GM12873 (cell line): ENCODE data around the gene TRIM37.
A peak's percentile ranks its signal among the peaks of the same experiment; 100 is the strongest.

ENCODE experiments used
- TF ChIP-seq, protein P1 (sequence below): IDR thresholded peaks from 2 replicates; pipeline ENCODE4 v1.5.1; 2012; ENCODE audit warnings: low read depth, mild to moderate bottlenecking, moderate library complexity, low read length, control low read depth; ENCODE audit not compliant: insufficient read depth; ENCODE audit errors: missing control alignments

The TRIM37 gene

DNA sequence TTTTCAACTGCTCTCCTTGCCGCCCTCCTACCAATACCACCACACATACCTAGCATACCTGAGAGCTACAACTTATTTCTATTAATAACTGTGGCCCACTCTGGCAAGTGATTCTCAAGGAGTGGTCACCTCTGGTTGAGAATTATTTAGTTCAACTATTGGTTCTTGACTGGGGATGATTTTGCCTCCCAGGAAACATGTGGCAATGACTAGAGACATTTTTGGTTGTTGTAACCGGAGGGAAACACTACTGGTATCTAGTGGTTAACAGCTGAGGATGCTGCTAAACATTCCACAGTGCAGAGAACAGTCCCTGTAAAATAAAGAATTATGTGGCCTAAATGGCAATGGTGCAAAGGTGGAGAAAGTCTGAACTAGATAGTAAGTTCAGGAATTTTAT is 96.7 kb downstream of the TRIM37 start:
- TF ChIP-seq, protein P1, sequence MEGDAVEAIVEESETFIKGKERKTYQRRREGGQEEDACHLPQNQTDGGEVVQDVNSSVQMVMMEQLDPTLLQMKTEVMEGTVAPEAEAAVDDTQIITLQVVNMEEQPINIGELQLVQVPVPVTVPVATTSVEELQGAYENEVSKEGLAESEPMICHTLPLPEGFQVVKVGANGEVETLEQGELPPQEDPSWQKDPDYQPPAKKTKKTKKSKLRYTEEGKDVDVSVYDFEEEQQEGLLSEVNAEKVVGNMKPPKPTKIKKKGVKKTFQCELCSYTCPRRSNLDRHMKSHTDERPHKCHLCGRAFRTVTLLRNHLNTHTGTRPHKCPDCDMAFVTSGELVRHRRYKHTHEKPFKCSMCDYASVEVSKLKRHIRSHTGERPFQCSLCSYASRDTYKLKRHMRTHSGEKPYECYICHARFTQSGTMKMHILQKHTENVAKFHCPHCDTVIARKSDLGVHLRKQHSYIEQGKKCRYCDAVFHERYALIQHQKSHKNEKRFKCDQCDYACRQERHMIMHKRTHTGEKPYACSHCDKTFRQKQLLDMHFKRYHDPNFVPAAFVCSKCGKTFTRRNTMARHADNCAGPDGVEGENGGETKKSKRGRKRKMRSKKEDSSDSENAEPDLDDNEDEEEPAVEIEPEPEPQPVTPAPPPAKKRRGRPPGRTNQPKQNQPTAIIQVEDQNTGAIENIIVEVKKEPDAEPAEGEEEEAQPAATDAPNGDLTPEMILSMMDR, result no peak

DNA sequence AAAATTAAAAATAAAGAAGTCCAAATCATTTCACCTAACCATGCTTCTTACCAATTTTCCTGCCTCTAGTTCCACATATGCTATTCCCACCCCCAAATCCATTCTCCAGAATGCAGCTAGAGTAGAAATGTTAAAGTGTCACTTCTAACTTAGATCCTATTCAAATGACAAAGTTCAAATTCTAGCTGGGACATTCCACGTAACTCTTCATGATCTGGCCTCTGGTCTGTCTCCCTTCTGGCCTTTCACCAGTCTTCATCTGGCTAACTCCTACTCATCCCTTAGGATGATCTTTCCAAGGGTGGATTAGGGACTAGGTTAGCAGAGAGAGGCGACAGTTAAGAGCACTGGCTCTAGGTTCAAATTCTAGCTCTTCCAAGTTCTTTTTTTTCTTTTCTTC is 97.9 kb downstream of the TRIM37 start:
- TF ChIP-seq, protein P1, result no peak

DNA sequence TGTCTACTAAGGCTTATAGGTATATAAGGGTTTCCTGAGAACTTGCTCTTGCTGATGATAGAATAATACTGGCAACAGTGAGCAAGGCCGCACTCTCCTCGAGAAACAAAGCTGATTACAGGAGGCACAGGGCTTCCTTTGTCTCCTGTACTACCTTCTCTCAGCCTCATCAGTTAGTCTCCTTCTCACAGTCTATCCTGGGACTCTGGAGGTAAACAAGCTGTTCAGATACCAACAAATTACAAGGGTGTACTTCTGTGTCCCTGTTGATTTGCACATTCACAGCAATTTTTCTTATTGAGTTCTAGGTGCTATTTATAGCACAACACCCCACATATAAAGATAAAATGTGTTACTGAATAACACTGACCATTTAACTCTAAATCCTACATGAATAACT is 98.7 kb downstream of the TRIM37 start:
- TF ChIP-seq, protein P1, result no peak

DNA sequence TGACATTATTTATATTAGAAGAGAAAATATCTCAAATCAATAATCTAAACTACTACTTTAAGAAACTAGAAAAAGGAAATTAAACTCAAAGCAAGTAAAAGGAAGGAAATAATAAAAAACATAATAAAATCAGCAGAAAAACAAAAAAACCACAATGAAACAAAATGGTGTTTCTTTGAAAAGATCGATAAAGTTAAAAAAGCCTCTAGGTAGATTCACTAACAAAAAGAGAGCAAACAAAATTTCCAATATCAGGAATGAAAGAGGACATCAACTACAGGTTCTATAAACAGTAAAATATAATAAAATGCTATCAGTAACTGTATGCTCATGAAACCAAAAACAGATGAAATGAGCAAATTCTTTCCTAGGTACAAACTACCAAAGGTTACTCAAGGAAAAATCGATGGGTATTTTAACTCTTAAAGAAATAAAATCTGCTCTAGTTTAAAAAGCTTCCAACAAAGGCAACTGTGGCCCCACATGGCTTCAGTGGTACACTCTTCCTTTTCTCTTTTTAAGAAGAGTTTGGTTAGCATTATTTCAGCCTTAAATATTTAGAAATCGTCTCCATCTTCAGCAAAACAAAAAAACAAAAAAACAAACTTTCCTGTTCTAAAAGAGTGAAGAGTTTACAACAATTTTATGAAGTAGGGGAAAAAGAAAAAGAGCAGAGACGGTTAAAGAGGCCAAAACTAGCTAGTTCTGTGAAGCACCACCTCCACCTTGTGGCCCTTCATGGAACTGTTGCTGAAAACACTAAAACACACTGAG is 102.2 kb downstream of the TRIM37 start:
- TF ChIP-seq, protein P1, result peak; percentile 94

DNA sequence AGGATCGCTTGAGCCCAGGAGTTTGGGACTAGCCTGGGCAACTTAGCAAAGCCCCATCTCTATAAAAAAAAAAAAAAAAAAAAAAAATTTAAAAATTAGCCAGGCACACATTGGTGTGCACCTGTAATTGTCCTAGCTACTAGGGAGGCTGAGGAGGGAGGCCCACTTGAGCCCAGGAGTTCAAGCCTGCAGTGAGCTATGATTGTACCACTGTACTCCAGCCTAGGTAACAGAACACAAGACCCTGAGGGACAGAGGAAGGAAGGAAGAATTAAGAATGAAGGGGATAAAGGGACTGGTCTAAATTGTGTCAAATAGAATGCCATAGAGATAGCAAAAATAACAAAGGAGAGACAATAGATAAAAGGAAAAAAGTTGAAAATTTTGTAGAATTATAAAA is 102.8 kb downstream of the TRIM37 start:
- TF ChIP-seq, protein P1, result no peak

DNA sequence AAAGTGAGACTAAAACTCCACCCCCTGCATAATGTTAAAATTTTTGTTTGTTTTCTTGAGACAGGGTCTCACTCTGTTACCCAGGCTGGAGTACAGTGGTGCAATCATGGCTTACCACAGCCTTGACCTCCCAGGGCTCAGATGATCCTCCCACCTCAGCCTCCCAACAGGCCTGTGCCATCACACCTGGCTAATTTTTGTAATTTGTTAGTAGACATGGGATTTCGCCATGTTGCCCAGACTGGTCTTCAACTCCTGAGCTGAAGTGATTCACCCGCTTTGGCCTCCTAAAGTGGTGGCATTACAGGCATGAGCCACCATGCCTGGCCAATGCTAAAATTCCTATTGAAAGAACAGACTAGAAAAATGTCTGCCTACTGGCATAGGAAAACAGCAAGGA is 103.8 kb downstream of the TRIM37 start:
- TF ChIP-seq, protein P1, result no peak

DNA sequence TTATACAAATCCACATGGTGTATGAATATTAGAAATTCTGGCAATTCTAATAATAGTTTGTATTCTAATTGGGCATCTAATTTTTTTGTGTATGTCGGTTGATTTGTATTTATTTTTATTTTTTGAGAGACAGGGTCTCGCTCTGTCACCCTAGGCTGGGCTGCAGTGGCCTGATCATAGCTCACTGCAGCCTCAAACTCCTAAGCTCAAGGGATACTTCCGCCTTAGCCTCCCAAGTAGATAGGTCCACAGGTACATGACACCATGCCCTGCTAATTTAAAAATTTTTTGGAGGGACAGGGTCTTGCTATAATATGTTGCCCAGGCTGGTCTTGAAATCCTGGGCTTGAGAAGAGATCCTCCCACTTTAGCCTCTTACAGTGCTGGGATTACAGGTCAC is 104.6 kb downstream of the TRIM37 start:
- TF ChIP-seq, protein P1, result no peak
